Measurements from ENCODE around the gene TMEM72.

The TMEM72 gene

DNA sequence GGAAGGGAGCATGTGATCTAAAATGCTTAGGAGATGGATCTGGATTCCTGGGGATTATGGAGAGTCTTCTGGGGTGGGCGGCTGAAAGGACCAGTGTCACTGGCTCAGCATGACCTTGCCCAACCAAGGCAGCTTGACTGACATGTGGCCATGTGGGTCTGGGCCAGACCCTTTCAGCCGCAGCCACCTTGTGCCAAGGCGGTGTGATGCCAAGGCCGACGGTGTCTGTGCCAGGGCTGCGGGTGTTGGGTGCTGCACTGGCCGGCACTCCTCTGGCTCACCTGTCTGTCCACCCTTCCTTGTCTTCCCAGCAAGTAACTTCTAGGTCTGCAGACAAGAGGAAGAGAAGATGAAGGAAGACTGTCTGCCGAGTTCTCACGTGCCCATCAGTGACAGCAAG lies 58.7 kb downstream of the TMEM72 start:
- no peak for ATAC-seq (ENCODE audit: insufficient read depth, low read depth)
- TF ChIP-seq EZH2 (IDR thresholded peaks at IDR 0.05; ENCODE audit: borderline replicate concordance, low read depth, low read length, severe bottlenecking), result no peak
- H3K4me1 ChIP-seq (ENCODE audit: insufficient read depth, low read length), result peaks cover 42% of the 10 kb centered on the region
- no peak overlapping the region; the same call in 1 of the 2 replicates for H3K27ac ChIP-seq (ENCODE audit: low read length)
- H3K36me3 ChIP-seq (ENCODE audit: insufficient read depth, low read length), result no peaks in the 10 kb centered on the region
- no peak for DNase-seq
- H3K9ac ChIP-seq (ENCODE audit: low read depth, low read length), result no peak overlapping the region
- no peaks in the 10 kb centered on the region for H4K20me1 ChIP-seq (ENCODE audit: insufficient read depth, low read length)
- H2AFZ ChIP-seq (ENCODE audit: low read depth, low read length), result no peak overlapping the region
- no peaks in the 10 kb centered on the region for H3K79me2 ChIP-seq (ENCODE audit: insufficient read depth, low read length)
- no peak overlapping the region for H3K4me2 ChIP-seq (ENCODE audit: insufficient read depth, low read length)
- no peaks in the 10 kb centered on the region for H3K9me3 ChIP-seq (ENCODE audit: insufficient read depth, low read length, severe bottlenecking)
- no peaks in the 10 kb centered on the region for H3K27me3 ChIP-seq (ENCODE audit: insufficient read depth, low read length, poor library complexity)
- H3K4me3 ChIP-seq (ENCODE audit: low read depth in 1 of 2, low read length in 2 of 2), result no peak overlapping the region

DNA sequence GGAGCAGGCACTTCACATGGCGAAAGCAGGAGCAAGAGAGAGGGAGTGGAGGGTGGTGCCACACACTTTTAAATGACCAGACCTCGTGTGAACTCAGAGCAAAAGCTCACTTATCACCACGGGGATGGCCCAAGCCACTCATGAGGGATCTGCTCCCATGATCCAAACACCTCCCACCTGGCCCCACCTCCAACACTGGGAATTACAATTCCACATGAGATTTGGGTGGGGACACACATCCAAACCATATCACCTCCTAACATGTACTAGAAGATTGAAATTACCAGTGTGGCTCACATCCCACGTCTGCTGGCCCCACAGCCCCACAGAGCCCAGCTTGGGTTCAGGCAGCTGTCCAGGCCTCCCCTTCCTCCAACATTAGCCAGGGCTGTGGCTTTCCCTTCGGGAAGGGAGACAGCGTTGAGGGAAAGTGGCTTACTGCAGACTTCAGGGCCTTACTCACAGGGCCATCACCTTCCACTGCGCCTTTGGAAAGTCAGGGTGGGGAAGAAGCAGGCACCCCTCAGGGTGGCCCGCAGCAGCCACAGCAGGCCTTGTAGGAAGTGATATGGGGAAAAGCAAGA lies 59.8 kb downstream of the TMEM72 start:
- no peak overlapping the region for H3K27ac ChIP-seq (ENCODE audit: low read length)
- no peaks in the 10 kb centered on the region for H3K36me3 ChIP-seq (ENCODE audit: insufficient read depth, low read length)
- no peak overlapping the region for H3K9ac ChIP-seq (ENCODE audit: low read depth, low read length)
- H3K79me2 ChIP-seq (ENCODE audit: insufficient read depth, low read length), result no peaks in the 10 kb centered on the region
- H3K27me3 ChIP-seq (ENCODE audit: insufficient read depth, low read length, poor library complexity), result no peaks in the 10 kb centered on the region
- H3K4me2 ChIP-seq (ENCODE audit: insufficient read depth, low read length), result no peak overlapping the region
- ATAC-seq (ENCODE audit: insufficient read depth, low read depth) (no peak), DNase-seq (no peak)
- H3K9me3 ChIP-seq (ENCODE audit: insufficient read depth, low read length, severe bottlenecking), result no peaks in the 10 kb centered on the region
- H3K4me3 ChIP-seq (ENCODE audit: low read depth in 1 of 2, low read length in 2 of 2), result no peak overlapping the region
- TF ChIP-seq, protein P1, sequence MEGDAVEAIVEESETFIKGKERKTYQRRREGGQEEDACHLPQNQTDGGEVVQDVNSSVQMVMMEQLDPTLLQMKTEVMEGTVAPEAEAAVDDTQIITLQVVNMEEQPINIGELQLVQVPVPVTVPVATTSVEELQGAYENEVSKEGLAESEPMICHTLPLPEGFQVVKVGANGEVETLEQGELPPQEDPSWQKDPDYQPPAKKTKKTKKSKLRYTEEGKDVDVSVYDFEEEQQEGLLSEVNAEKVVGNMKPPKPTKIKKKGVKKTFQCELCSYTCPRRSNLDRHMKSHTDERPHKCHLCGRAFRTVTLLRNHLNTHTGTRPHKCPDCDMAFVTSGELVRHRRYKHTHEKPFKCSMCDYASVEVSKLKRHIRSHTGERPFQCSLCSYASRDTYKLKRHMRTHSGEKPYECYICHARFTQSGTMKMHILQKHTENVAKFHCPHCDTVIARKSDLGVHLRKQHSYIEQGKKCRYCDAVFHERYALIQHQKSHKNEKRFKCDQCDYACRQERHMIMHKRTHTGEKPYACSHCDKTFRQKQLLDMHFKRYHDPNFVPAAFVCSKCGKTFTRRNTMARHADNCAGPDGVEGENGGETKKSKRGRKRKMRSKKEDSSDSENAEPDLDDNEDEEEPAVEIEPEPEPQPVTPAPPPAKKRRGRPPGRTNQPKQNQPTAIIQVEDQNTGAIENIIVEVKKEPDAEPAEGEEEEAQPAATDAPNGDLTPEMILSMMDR (IDR thresholded peaks at IDR 0.05; ENCODE audit: borderline replicate concordance, extremely low read depth, low read length, poor library complexity, severe bottlenecking), result no peak
- TF ChIP-seq EZH2 (IDR thresholded peaks at IDR 0.05; ENCODE audit: borderline replicate concordance, low read depth, low read length, severe bottlenecking), result no peak
- H3K4me1 ChIP-seq (ENCODE audit: insufficient read depth, low read length), result peaks cover 52% of the 10 kb centered on the region
- no peaks in the 10 kb centered on the region for H4K20me1 ChIP-seq (ENCODE audit: insufficient read depth, low read length)
- no peak overlapping the region for H2AFZ ChIP-seq (ENCODE audit: low read depth, low read length)

DNA sequence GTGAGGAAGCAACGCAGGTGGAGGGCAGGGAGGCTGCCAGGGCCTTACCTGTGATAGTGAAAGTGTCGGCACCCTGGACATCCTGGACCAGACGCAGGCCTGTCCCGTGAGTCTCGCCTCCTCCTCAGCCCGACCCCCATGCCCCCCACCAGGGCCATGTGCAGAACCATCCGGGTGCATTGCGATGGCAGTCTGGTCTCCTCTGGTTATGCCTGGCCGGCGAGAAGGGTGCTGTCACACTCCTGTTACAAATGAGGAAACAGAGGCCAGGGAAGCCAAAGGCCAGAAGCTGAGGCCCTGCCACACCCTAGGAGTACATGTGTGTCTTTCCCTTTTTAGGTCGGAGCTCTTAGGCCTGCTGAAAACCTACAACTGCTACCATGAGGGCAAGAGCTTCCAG lies 60.3 kb downstream of the TMEM72 start:
- peaks cover 53% of the 10 kb centered on the region for H3K4me1 ChIP-seq (ENCODE audit: insufficient read depth, low read length)
- no peak overlapping the region for H3K9ac ChIP-seq (ENCODE audit: low read depth, low read length)
- H3K27me3 ChIP-seq (ENCODE audit: insufficient read depth, low read length, poor library complexity), result no peaks in the 10 kb centered on the region
- no peaks in the 10 kb centered on the region for H3K79me2 ChIP-seq (ENCODE audit: insufficient read depth, low read length)
- no peak for TF ChIP-seq EZH2 (IDR thresholded peaks at IDR 0.05; ENCODE audit: borderline replicate concordance, low read depth, low read length, severe bottlenecking)
- TF ChIP-seq, protein P1 (IDR thresholded peaks at IDR 0.05; ENCODE audit: borderline replicate concordance, extremely low read depth, low read length, poor library complexity, severe bottlenecking), result no peak
- no peak overlapping the region for H3K4me3 ChIP-seq (ENCODE audit: low read depth in 1 of 2, low read length in 2 of 2)
- no peak overlapping the region for H3K4me2 ChIP-seq (ENCODE audit: insufficient read depth, low read length)
- no peak overlapping the region for H3K27ac ChIP-seq (ENCODE audit: low read length)
- no peak for DNase-seq
- no peaks in the 10 kb centered on the region for H4K20me1 ChIP-seq (ENCODE audit: insufficient read depth, low read length)
- ATAC-seq (ENCODE audit: insufficient read depth, low read depth), result no peak
- no peaks in the 10 kb centered on the region for H3K36me3 ChIP-seq (ENCODE audit: insufficient read depth, low read length)
- H2AFZ ChIP-seq (ENCODE audit: low read depth, low read length), result no peak overlapping the region
- no peaks in the 10 kb centered on the region for H3K9me3 ChIP-seq (ENCODE audit: insufficient read depth, low read length, severe bottlenecking)

DNA sequence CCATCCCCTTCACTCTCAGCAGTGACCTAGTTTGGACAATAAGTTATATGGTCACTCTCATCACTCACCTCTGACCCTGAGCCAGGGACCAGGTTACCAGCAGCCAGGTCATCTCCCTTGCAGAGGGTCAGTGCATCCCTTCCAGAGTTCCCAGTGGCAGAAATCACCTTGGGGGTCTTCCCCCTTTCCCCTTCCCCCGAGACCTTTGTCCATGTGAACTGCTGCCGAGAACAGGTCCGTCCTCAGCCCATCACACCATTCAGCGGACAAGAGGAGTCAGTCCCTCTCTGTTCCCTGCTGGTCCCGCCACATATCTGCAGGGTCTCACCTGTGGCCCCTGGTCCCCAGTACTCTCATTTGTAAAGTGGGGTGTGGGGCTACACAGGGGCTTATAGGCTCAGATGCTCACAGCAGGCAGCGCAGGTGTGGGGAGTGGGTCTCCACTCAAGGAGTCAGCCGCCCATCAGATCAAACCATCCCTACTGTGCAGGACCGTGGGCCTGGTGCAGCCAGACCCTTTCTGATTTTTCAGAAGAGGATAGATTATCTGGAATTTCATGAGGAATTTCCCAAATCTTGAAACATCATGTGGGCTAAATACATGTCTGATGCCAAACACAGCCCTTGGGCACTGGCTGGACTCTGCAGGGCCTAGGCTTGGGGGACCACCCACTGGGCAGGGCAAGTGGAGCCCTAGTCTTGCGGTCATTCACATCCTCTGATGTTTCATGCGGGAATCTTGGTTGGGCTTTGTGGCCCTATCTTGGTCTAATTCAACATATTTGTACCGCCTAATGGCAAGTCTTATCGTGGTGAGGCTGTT lies 61.0 kb downstream of the TMEM72 start:
- Histone ChIP-seq H3K79me2 (ENCODE audit: insufficient read depth, low read length) (no peaks in the 10 kb centered on the region), H3K4me2 (ENCODE audit: insufficient read depth, low read length) (no peak overlapping the region), H3K9me3 (ENCODE audit: insufficient read depth, low read length, severe bottlenecking) (no peaks in the 10 kb centered on the region), H3K9ac (ENCODE audit: low read depth, low read length) (no peak overlapping the region), H3K27ac (ENCODE audit: low read length) (no peak overlapping the region), H3K36me3 (ENCODE audit: insufficient read depth, low read length) (no peaks in the 10 kb centered on the region), H4K20me1 (ENCODE audit: insufficient read depth, low read length) (no peaks in the 10 kb centered on the region), H2AFZ (ENCODE audit: low read depth, low read length) (no peak overlapping the region), H3K4me3 (ENCODE audit: low read depth in 1 of 2, low read length in 2 of 2) (no peak overlapping the region), H3K27me3 (ENCODE audit: insufficient read depth, low read length, poor library complexity) (no peaks in the 10 kb centered on the region), H3K4me1 (ENCODE audit: insufficient read depth, low read length) (peaks cover 53% of the 10 kb centered on the region)
- TF ChIP-seq, protein P1 (IDR thresholded peaks at IDR 0.05; ENCODE audit: borderline replicate concordance, extremely low read depth, low read length, poor library complexity, severe bottlenecking), result no peak
- TF ChIP-seq EZH2 (IDR thresholded peaks at IDR 0.05; ENCODE audit: borderline replicate concordance, low read depth, low read length, severe bottlenecking), result no peak
- no peak for ATAC-seq (ENCODE audit: insufficient read depth, low read depth)
- no peak for DNase-seq

Data from DND-41 (cell line).